Stimulated activated CD4-positive, alpha-beta T cell treated with anti-CD3 and anti-CD28 coated beads, Interleukin-1b, Interleukin-23, amount 100 ng/mL, for 4 hours (primary cell): ENCODE results near the gene ADH5.
"Not testable (repeated sequence)": the region's sequence is repeated elsewhere in the genome, so short reads cannot be mapped to it uniquely, and the experiment has no call there.

Experiments
- DNase-seq, 2 donors: peaks; one replicate each; pipeline ENCODE4 v3.0.0-alpha.2; 2020; ENCODE audit warnings: low read depth in 2 of 2

Gene ADH5

DNA sequence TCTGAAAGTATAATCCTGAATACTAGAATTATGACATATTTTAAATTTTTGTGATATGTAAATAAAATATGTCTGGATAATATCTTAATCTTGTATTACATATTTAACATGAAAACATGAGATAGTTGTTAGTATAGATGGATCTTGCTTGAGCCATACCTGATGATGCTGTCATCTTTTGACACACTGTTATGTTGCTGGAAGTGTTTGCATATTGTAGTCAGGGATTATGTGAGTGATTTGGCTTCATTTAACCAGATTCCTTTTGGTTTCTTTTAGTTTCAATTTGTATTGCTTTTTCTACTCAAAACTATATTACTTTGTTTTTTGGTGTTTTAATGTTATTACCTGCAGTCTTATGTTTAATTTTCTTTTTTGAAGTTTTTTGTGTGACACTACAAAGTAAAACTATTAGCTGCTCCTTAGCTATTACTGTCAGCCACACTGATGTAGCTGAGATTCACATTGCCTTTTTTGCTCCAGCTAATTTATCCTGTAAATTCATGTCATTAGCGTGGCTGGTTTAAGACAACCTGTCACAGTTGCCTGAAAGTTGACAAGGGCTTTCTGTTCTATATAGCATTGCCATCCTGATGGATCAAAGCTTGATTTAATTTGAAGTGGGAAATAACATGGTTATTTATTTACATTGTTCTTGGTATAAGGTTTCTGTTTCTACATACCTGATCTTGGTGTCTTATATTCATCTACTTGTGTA is 59.4 kb downstream of the ADH5 start:
- DNase-seq: no peak

DNA sequence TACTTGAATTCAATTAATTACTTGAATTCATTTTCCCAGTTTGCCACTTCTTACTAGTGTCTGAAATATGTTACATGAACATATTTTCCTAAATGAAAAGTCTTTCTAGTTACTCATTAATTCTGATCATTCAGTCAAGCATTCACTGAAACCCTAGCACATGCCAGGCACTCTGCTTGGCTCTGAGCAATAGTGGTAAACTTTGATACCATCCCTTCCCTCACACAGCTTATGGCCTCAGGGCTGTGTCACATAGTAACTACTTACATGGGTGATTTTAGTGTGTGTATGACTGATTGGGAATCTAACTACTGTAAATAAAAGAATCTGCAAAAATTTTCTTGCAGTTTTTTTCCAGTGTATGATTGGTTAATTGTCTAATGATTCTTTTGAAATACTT is 60.4 kb downstream of the ADH5 start:
- DNase-seq: no peak

DNA sequence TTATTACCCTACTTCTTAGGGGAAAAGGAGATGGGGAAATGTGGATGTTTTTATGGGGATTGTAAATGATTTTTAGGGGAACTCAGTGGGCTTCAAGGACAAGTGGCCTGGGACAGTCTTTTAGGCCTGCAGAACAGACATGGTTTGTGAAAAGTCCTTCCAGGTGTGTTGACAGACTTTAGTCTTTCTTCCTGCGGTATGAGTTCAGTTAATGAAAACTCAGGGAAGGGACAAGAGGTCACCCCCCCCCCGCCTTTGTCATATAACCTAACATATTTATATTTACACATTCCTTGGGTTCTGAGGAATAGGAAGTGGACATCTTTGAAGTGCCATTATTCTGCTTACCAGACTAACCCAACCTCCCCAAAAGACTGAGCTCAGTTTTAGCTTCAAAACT is 61.3 kb downstream of the ADH5 start:
- no peak for DNase-seq

DNA sequence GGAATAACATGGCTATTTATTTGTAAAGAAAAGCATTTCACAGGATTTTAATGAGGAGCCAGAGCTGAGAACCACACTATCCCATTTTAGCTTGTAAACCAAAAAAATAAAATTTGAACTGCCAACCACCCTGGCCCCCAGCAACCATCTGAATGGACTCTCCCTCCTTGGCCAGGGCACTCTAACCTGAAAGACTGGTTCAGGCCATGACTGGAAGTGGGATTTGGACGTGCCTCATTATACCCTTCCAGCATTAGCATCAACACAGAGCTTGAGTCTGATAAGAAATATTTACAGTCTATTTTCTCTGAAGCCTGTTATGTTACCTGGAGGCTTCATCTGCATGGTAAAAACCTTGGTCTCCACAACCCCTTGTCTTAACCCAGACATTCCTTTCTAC is 63.1 kb downstream of the ADH5 start:
- no peak for DNase-seq

DNA sequence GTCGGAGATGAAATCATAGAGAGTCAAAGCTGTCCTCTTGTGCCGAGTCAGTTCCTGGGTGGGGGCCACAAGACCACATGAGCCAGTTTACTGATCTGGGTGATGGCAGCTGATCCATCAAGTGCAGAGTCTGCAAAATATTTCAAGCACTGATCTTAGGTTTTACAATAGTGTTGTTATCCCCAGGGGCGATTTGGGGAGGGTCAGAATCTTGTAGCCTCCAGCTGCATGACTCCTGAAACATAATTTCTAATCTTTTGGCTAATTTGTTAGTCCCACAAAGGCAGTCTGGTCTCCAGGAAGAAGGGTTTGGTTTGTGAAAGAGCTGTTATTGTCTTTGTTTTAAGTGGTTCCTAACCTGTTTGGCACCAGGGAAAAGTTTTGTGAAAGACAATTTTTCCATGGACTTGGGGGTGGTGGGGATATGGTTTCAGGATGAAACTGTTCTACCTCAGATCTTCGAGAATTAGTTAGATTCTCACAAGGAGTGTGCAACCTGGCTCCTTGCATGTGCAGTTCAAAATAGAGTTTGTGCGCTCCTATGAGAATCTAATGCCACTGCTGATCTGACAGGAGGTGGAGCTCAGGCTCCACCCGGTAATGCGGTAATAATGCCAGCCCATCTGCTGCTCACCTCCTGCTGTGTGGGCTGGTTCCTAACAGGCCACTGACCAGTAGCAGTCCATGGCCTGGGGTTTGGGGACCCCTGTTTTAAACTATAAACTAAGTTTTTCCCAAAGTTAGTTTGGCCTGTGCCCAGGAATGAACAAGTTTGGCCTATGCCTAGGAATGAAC is 63.9 kb downstream of the ADH5 start:
- no peak for DNase-seq

DNA sequence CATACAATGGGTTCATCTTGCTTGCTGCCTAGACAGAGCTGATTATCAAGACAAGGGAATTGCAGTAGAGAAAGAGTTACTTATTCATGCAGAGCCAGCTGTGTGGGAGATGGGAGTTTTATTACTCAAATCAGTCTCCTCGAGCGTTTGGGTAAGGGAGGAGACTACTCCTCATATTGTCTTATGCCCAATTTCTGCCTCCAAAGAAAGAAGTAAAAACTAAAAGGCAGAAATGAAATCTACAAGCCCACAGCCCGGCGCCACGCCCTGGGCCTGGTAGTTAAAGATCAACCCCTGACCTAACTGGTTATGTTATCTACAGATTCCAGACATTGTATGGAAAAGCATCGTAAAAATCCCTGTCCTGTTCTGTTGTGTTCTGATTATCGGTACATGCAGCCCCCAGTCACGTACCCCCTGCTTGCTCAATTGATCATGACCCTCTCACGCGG is 64.8 kb downstream of the ADH5 start:
- DNase-seq: not testable (repeated sequence)

DNA sequence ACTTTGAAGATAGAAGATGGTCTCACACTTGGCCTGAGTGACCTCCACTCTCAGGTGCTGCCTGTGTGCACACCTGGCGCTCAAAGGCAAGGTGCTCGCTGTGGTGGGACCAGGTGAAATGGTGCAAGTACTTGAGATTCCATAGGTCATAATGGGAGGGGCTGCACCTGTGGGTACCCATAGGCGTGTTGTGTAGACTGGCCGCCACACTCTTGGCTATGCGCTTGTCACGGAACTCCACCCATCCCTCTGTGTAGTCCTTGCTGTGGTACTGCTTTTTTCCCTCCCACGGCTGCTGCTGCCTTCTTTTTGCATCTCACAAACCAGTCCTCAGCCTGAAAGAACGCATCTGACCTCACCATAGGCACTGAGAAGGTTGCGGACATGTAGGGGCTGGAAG is 66.0 kb downstream of the ADH5 start:
- no peak for DNase-seq

DNA sequence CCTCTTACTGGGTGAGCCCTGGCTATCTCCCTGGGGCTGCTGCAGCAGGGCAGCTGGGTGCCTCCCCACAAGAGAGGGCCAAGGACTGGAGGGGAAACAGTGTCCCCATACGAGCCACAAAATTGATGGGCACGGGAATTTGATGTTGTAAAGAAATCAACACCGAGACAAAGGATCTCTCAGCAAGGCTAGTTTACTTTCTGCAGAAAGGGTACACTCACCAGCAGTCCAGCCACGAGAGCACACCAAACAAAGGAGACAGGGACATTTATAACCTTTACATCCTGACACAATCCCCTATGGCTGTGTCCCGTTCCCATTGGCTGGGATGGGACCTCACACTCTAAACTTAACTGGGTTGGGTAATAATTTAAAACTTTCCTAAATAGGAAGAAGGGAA is 67.2 kb downstream of the ADH5 start:
- DNase-seq: no peak
